ENCODE data around the gene ACAD10. TPM values are rescaled to one million over a fixed set of nuclear protein-coding genes. Genes with fewer than 3 reads are reported as not detected.
A peak's percentile ranks its signal among the peaks of the same experiment; 100 is the strongest.
"Not testable (repeated sequence)": the region's sequence is repeated elsewhere in the genome, so short reads cannot be mapped to it uniquely, and the experiment has no call there.

The ACAD10 gene
- total RNA-seq, 1 donor from 2014 or later, result 44.0 TPM

DNA sequence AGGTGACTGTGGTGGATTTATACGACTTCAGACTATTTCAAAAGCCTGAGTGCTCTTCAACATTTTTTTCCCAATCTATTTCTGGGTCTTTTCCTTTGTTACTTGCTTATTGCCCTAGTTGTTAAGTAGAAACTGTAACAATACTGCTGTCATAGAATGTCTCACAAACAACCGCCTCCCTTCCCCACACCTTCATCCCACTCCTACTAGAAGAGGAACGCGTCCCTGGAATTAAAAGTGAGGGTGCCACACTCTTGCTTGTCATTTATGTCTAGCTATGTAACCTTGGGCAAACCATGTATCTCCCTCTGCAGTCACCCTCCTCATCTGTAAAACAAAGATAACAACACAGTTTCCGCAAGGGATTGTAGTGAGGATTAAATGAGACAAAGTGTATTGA is 8.7 kb upstream of the ACAD10 start:
- TF ChIP-seq, protein P1, sequence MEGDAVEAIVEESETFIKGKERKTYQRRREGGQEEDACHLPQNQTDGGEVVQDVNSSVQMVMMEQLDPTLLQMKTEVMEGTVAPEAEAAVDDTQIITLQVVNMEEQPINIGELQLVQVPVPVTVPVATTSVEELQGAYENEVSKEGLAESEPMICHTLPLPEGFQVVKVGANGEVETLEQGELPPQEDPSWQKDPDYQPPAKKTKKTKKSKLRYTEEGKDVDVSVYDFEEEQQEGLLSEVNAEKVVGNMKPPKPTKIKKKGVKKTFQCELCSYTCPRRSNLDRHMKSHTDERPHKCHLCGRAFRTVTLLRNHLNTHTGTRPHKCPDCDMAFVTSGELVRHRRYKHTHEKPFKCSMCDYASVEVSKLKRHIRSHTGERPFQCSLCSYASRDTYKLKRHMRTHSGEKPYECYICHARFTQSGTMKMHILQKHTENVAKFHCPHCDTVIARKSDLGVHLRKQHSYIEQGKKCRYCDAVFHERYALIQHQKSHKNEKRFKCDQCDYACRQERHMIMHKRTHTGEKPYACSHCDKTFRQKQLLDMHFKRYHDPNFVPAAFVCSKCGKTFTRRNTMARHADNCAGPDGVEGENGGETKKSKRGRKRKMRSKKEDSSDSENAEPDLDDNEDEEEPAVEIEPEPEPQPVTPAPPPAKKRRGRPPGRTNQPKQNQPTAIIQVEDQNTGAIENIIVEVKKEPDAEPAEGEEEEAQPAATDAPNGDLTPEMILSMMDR (conservative IDR thresholded peaks at IDR 0.05), result no peak
- Mint-ChIP-seq H3K36me3 (ENCODE audit: low read depth) (peaks cover 3% of the 10 kb centered on the region), H3K27ac (ENCODE audit: unreplicated experiment) (no peak overlapping the region), H3K4me3 (no peak overlapping the region), H3K27me3 (ENCODE audit: low read depth) (no peaks in the 10 kb centered on the region), H3K9me3 (no peaks in the 10 kb centered on the region), H3K4me1 (no peaks in the 10 kb centered on the region)
- DNase-seq (ENCODE audit: low read depth, low spot score), result no peak

DNA sequence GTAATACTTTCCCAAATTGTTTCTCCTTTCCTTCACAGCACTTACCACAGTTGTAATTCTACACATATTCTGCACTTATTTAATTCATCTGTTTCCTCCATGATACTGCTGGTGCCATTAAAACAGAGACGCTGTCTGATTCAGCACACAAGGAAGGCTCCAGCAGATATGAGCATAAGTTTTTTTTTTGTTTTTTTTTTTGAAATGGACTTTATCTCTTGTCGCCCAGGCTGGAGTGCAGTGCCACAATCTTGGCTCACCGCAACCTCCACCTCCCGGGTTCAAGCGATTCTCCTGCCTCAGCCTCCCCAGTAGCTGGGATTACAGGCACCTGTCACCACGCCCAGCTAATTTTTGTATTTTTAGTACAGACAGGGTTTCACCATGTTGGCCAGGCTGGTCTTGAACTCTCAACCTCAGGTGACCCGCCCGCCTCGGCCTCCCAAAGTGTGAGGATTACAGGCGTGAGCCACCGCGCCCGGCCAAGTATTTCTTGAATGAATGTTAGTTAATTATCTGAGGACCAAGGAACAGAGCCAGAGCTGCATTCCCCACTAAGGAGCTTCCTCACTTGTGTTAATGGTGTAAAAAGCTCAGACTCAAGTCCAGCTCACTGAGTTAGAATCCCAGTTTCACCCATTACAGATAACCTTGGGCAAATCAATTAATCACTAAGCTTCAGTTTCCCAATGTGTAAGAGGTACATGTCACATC is 1.2 kb upstream of the ACAD10 start:
- Mint-ChIP-seq H3K4me1 (peaks cover 36% of the 10 kb centered on the region), H3K4me3 (peak overlapping the region; percentile 95)
- not testable (repeated sequence) for DNase-seq (ENCODE audit: low read depth, low spot score); H3K27ac Mint-ChIP-seq (ENCODE audit: unreplicated experiment); H3K36me3 Mint-ChIP-seq (ENCODE audit: low read depth); H3K9me3 Mint-ChIP-seq; H3K27me3 Mint-ChIP-seq (ENCODE audit: low read depth)

DNA sequence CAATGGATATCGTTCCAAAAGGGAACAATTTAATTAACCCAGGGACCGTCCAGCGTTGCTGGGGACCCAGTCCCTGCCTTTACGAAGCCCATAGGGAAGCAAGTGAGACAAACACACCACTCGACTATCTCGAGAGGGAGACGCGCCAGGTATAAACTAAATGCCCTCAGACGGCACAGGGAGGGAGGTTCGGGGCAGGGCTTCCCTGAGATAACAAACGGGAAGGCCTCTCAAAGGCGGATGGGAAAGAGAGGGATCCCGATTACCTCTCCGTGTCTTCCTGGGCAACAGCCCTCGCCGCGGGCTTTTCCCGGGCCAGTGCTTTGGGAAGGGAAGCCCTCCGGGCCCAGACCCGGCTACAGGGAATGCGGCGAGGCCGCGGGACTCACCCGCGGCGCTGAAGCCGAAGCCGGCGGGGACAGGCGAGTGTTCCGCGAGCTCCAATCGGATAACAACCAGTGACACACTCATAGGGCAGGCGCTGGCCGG is 487 bp upstream of the ACAD10 start:
- H3K4me1 Mint-ChIP-seq, result peaks cover 36% of the 10 kb centered on the region
- peak overlapping the region; percentile 95 for H3K4me3 Mint-ChIP-seq
- no peak for DNase-seq (ENCODE audit: low read depth, low spot score)
- peaks cover 3% of the 10 kb centered on the region for H3K36me3 Mint-ChIP-seq (ENCODE audit: low read depth)
- peak overlapping the region; percentile 97 for H3K27ac Mint-ChIP-seq (ENCODE audit: unreplicated experiment)
- no peaks in the 10 kb centered on the region for H3K27me3 Mint-ChIP-seq (ENCODE audit: low read depth)
- H3K9me3 Mint-ChIP-seq, result no peaks in the 10 kb centered on the region
- TF ChIP-seq, protein P1 (conservative IDR thresholded peaks at IDR 0.05), result no peak

DNA sequence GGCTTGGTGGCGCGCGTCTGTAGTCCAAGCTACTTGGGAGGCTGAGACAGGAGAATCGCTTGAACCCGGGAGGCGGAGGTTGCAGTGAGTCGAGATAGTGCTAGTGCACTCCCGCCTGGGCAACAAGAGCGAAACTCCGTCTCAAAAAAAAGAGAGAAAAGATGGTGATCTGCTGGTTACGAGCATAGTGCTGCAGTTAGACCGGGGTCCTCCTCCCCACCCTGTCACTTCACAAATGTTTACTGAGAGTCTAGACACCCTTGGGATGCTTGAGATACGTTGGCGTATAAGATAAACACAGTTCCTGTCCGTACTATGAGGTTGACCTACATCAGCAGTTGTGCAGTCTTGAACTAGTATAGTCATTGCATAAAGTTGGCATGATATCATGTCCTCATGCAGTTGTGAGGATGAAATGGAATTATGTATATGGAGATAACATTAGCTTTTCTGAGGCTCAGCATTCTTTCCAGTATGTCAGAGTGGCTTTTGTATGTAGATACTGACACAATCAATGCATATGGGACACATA is 787 bp downstream of the ACAD10 start:
- H3K27ac Mint-ChIP-seq (ENCODE audit: unreplicated experiment), result peak overlapping the region; percentile 92
- H3K4me1 Mint-ChIP-seq, result peaks cover 36% of the 10 kb centered on the region
- peaks cover 2% of the 10 kb centered on the region for H3K36me3 Mint-ChIP-seq (ENCODE audit: low read depth)
- no peaks in the 10 kb centered on the region for H3K27me3 Mint-ChIP-seq (ENCODE audit: low read depth)
- peak overlapping the region; percentile 95 for H3K4me3 Mint-ChIP-seq
- no peaks in the 10 kb centered on the region for H3K9me3 Mint-ChIP-seq
- DNase-seq (ENCODE audit: low read depth, low spot score), result no peak
- TF ChIP-seq, protein P1 (conservative IDR thresholded peaks at IDR 0.05), result no peak

DNA sequence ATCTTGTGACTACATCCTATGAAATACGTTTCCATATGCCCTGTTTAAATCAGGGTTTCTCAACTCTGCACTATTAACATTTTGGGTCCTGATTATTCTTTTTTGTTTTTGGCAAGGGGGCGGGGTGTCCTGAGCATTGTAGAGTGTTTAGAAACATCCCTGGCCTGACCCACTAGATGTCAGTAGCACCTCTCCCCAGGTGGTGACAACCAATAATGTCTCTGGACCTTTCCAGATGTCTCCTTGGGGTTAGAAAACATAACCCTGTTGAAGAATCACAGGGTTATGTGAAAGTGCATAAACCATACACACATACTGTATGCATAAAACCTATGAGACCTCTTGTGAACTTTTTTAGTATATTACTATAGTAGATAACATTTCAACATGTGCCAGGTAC is 1.4 kb downstream of the ACAD10 start:
- peaks cover 36% of the 10 kb centered on the region for H3K4me1 Mint-ChIP-seq
- peak overlapping the region; percentile 95 for H3K4me3 Mint-ChIP-seq
- H3K36me3 Mint-ChIP-seq (ENCODE audit: low read depth), result no peaks in the 10 kb centered on the region
- TF ChIP-seq, protein P1 (conservative IDR thresholded peaks at IDR 0.05), result no peak
- H3K27ac Mint-ChIP-seq (ENCODE audit: unreplicated experiment), result no peak overlapping the region
- DNase-seq (ENCODE audit: low read depth, low spot score), result no peak
- H3K9me3 Mint-ChIP-seq, result no peaks in the 10 kb centered on the region
- no peaks in the 10 kb centered on the region for H3K27me3 Mint-ChIP-seq (ENCODE audit: low read depth)

DNA sequence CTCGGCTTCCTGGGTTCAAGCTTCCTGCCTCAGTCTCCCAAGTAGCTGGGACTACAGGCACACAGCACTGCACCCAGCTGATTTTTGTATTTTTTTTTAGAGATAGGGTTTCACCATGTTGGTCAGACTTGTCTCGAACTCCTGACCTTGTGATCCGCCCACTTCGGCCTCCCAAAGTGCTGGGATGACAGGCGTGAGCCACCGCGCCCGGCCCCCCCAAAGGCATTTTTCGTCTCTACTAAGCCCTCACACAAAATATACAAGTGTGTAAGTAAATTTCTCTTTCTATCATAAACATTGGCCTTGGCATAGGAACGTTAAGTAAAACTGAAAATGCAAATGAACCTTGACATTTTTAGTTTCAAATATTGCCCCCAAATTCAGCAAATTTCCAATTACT is 2.1 kb downstream of the ACAD10 start:
- TF ChIP-seq, protein P1 (conservative IDR thresholded peaks at IDR 0.05), result no peak
- Mint-ChIP-seq H3K27ac (ENCODE audit: unreplicated experiment) (no peak overlapping the region), H3K9me3 (no peaks in the 10 kb centered on the region), H3K36me3 (ENCODE audit: low read depth) (no peaks in the 10 kb centered on the region), H3K4me3 (peak overlapping the region; percentile 90), H3K27me3 (ENCODE audit: low read depth) (no peaks in the 10 kb centered on the region), H3K4me1 (peaks cover 36% of the 10 kb centered on the region)
- DNase-seq (ENCODE audit: low read depth, low spot score), result no peak

All from neural crest cell (in vitro differentiated cells).